ENCODE results near the gene FAM47C. TPM values are rescaled to one million over a fixed set of nuclear protein-coding genes. Genes with fewer than 3 reads are reported as not detected.
"Not testable (repeated sequence)": the region's sequence is repeated elsewhere in the genome, so short reads cannot be mapped to it uniquely, and the experiment has no call there.

The FAM47C gene
- total RNA-seq, 5 donors from 2014 or later (not counting 1 experiment from before 2014, with no cell fraction given), result not detected

- ATAC-seq (replicated peaks in 1 of 4) (no peak), DNase-seq (no peak)
- H3K27ac Mint-ChIP-seq, result no peak overlapping the region
- H3K27ac ChIP-seq (ENCODE audit: low read length), result no peak overlapping the region
- H3K27me3 Mint-ChIP-seq, result peaks cover 5 to 25% of the 10 kb centered on the region in 2 donors
- WGBS (ENCODE audit: insufficient coverage), result no CpG with 5 or more reads among the region's 3 CpGs
- no peaks in the 10 kb centered on the region for H3K9me3 ChIP-seq
- ChIA-PET CTCF (no interaction called here), POLR2A (no interaction called here)
- no peak overlapping the region for H3K4me3 ChIP-seq (ENCODE audit: control insufficient read depth in 1 of 2, extremely low read depth in 1 of 2, low read length in 1 of 2)
- H3K27me3 ChIP-seq (replicated peaks in 1 of 2; ENCODE audit: control insufficient read depth in 2 of 2, extremely low read depth in 1 of 2, insufficient read depth in 2 of 2, low read length in 1 of 2), result no peaks in the 10 kb centered on the region
- no peaks in the 10 kb centered on the region for H3K36me3 Mint-ChIP-seq
- H3K36me3 ChIP-seq (ENCODE audit: control insufficient read depth in 2 of 2, extremely low read depth in 1 of 2, insufficient read depth in 1 of 2, low read length in 1 of 2), result no peaks in the 10 kb centered on the region
- peaks cover 0 to 7% (median 0%) of the 10 kb centered on the region in 3 donors for H3K4me1 Mint-ChIP-seq
- peaks cover 0 to 4% (median 0%) of the 10 kb centered on the region in 3 donors for H3K9me3 Mint-ChIP-seq
- no peak overlapping the region for H3K4me3 Mint-ChIP-seq
- no peaks in the 10 kb centered on the region for H3K4me1 ChIP-seq (ENCODE audit: control insufficient read depth in 1 of 2, extremely low read depth in 1 of 2, insufficient read depth in 2 of 2, low read length in 2 of 2)
Observed at GRCh38 chrX:36983831-36984230, 24.3 kb upstream of the FAM47C start.

GRCh38 chrX:36985416-36986209, 22.6 kb upstream of the FAM47C start:
- H3K27me3 ChIP-seq (replicated peaks in 1 of 2; ENCODE audit: control insufficient read depth in 2 of 2, extremely low read depth in 1 of 2, insufficient read depth in 2 of 2, low read length in 1 of 2); CTCF ChIA-PET; ATAC-seq (replicated peaks in 1 of 4); H3K36me3 ChIP-seq (ENCODE audit: control insufficient read depth in 2 of 2, extremely low read depth in 1 of 2, insufficient read depth in 1 of 2, low read length in 1 of 2); H3K27ac ChIP-seq (ENCODE audit: low read length); H3K4me1 ChIP-seq (ENCODE audit: control insufficient read depth in 1 of 2, extremely low read depth in 1 of 2, insufficient read depth in 2 of 2, low read length in 2 of 2); DNase-seq; H3K4me3 ChIP-seq (ENCODE audit: control insufficient read depth in 1 of 2, extremely low read depth in 1 of 2, low read length in 1 of 2); H3K36me3 Mint-ChIP-seq; POLR2A ChIA-PET; H3K4me1 Mint-ChIP-seq; H3K9me3 ChIP-seq; H3K27ac Mint-ChIP-seq; H3K9me3 Mint-ChIP-seq: not testable (repeated sequence)
- 16% methylated on average over 24 of the region's 89 CpGs for WGBS (ENCODE audit: insufficient coverage)
- Mint-ChIP-seq H3K4me3 (peak overlapping the region in 1 of 3 donors; percentile 51), H3K27me3 (peaks cover 5 to 18% of the 10 kb centered on the region in 2 donors)

GRCh38 chrX:36986231-36986630, 21.9 kb upstream of the FAM47C start:
- no peaks in the 10 kb centered on the region for H3K9me3 ChIP-seq
- DNase-seq (no peak), ATAC-seq (replicated peaks in 1 of 4) (no peak)
- Mint-ChIP-seq H3K4me3 (no peak overlapping the region), H3K36me3 (no peaks in the 10 kb centered on the region), H3K27ac (no peak overlapping the region), H3K27me3 (peaks cover 5 to 18% of the 10 kb centered on the region in 2 donors), H3K4me1 (peaks cover 0 to 7% (median 0%) of the 10 kb centered on the region in 3 donors), H3K9me3 (peaks cover 0 to 4% (median 0%) of the 10 kb centered on the region in 3 donors)
- CTCF ChIA-PET, result no interaction called here
- no peaks in the 10 kb centered on the region for H3K36me3 ChIP-seq (ENCODE audit: control insufficient read depth in 2 of 2, extremely low read depth in 1 of 2, insufficient read depth in 1 of 2, low read length in 1 of 2)
- H3K27ac ChIP-seq (ENCODE audit: low read length), result no peak overlapping the region
- POLR2A ChIA-PET, result no interaction called here
- WGBS (ENCODE audit: insufficient coverage), result 7% methylated on average over 14 of the region's 34 CpGs
- H3K27me3 ChIP-seq (replicated peaks in 1 of 2; ENCODE audit: control insufficient read depth in 2 of 2, extremely low read depth in 1 of 2, insufficient read depth in 2 of 2, low read length in 1 of 2), result no peaks in the 10 kb centered on the region
- no peaks in the 10 kb centered on the region for H3K4me1 ChIP-seq (ENCODE audit: control insufficient read depth in 1 of 2, extremely low read depth in 1 of 2, insufficient read depth in 2 of 2, low read length in 2 of 2)
- H3K4me3 ChIP-seq (ENCODE audit: control insufficient read depth in 1 of 2, extremely low read depth in 1 of 2, low read length in 1 of 2), result no peak overlapping the region

- H3K9me3 Mint-ChIP-seq; H3K9me3 ChIP-seq; H3K4me3 Mint-ChIP-seq; DNase-seq; H3K36me3 ChIP-seq (ENCODE audit: control insufficient read depth in 2 of 2, extremely low read depth in 1 of 2, insufficient read depth in 1 of 2, low read length in 1 of 2); H3K27me3 ChIP-seq (replicated peaks in 1 of 2; ENCODE audit: control insufficient read depth in 2 of 2, extremely low read depth in 1 of 2, insufficient read depth in 2 of 2, low read length in 1 of 2); CTCF ChIA-PET; POLR2A ChIA-PET; H3K4me3 ChIP-seq (ENCODE audit: control insufficient read depth in 1 of 2, extremely low read depth in 1 of 2, low read length in 1 of 2); H3K27ac Mint-ChIP-seq; ATAC-seq (replicated peaks in 1 of 4); H3K4me1 Mint-ChIP-seq; H3K4me1 ChIP-seq (ENCODE audit: control insufficient read depth in 1 of 2, extremely low read depth in 1 of 2, insufficient read depth in 2 of 2, low read length in 2 of 2); H3K36me3 Mint-ChIP-seq; H3K27ac ChIP-seq (ENCODE audit: low read length): not testable (repeated sequence)
- WGBS (ENCODE audit: insufficient coverage), result no CpG with 5 or more reads among the region's 1 CpG
- peaks cover 5 to 18% of the 10 kb centered on the region in 2 donors for H3K27me3 Mint-ChIP-seq
Observed at GRCh38 chrX:36987212-36987611, 21.0 kb upstream of the FAM47C start.

GRCh38 chrX:37000140-37000539, 8.0 kb upstream of the FAM47C start:
- Histone ChIP-seq H3K36me3 (ENCODE audit: control insufficient read depth in 2 of 2, extremely low read depth in 1 of 2, insufficient read depth in 1 of 2, low read length in 1 of 2) (no peaks in the 10 kb centered on the region), H3K4me1 (ENCODE audit: control insufficient read depth in 1 of 2, extremely low read depth in 1 of 2, insufficient read depth in 2 of 2, low read length in 2 of 2) (no peaks in the 10 kb centered on the region), H3K9me3 (no peaks in the 10 kb centered on the region), H3K27ac (ENCODE audit: low read length) (no peak overlapping the region), H3K4me3 (ENCODE audit: control insufficient read depth in 1 of 2, extremely low read depth in 1 of 2, low read length in 1 of 2) (no peak overlapping the region), H3K27me3 (replicated peaks in 1 of 2; ENCODE audit: control insufficient read depth in 2 of 2, extremely low read depth in 1 of 2, insufficient read depth in 2 of 2, low read length in 1 of 2) (no peaks in the 10 kb centered on the region)
- H3K9me3 Mint-ChIP-seq, result no peaks in the 10 kb centered on the region
- H3K4me1 Mint-ChIP-seq, result no peaks in the 10 kb centered on the region
- H3K4me3 Mint-ChIP-seq, result no peak overlapping the region
- ChIA-PET POLR2A (no interaction called here), CTCF (no interaction called here)
- H3K27me3 Mint-ChIP-seq, result peaks cover 0 to 7% of the 10 kb centered on the region in 2 donors
- H3K36me3 Mint-ChIP-seq, result no peaks in the 10 kb centered on the region
- H3K27ac Mint-ChIP-seq, result no peak overlapping the region
- DNase-seq (no peak), ATAC-seq (replicated peaks in 1 of 4) (no peak)
- no CpG with 5 or more reads among the region's 9 CpGs for WGBS (ENCODE audit: insufficient coverage)

GRCh38 chrX:37010496-37010895, 2.3 kb downstream of the FAM47C start:
- H3K27ac ChIP-seq (ENCODE audit: low read length), result no peak overlapping the region
- H3K4me1 ChIP-seq (ENCODE audit: control insufficient read depth in 1 of 2, extremely low read depth in 1 of 2, insufficient read depth in 2 of 2, low read length in 2 of 2), result no peaks in the 10 kb centered on the region
- DNase-seq, result no peak
- no peaks in the 10 kb centered on the region for H3K27me3 ChIP-seq (replicated peaks in 1 of 2; ENCODE audit: control insufficient read depth in 2 of 2, extremely low read depth in 1 of 2, insufficient read depth in 2 of 2, low read length in 1 of 2)
- H3K9me3 Mint-ChIP-seq, result peaks cover 0 to 4% (median 0%) of the 10 kb centered on the region in 3 donors
- ChIA-PET POLR2A (no interaction called here), CTCF (interaction anchor here in 1 of 2 donors (0.6 kb wide), 1 partner anchor 38 kb away, joined by 3 read pairs; no protein-coding TSS in a partner anchor)
- no peak for ATAC-seq (replicated peaks in 1 of 4)
- no peak overlapping the region for H3K27ac Mint-ChIP-seq
- WGBS (ENCODE audit: insufficient coverage), result 96% methylated on average over 17 of the region's 22 CpGs
- no peaks in the 10 kb centered on the region for H3K36me3 Mint-ChIP-seq
- no peaks in the 10 kb centered on the region for H3K9me3 ChIP-seq
- H3K36me3 ChIP-seq (ENCODE audit: control insufficient read depth in 2 of 2, extremely low read depth in 1 of 2, insufficient read depth in 1 of 2, low read length in 1 of 2), result no peaks in the 10 kb centered on the region
- H3K4me1 Mint-ChIP-seq, result no peaks in the 10 kb centered on the region
- no peak overlapping the region for H3K4me3 ChIP-seq (ENCODE audit: control insufficient read depth in 1 of 2, extremely low read depth in 1 of 2, low read length in 1 of 2)
- H3K27me3 Mint-ChIP-seq, result peaks cover 0 to 15% of the 10 kb centered on the region in 2 donors
- H3K4me3 Mint-ChIP-seq, result no peak overlapping the region

Data from T-cell (primary cell).